ENCODE measurements around the gene FLNA.

The FLNA gene

DNA sequence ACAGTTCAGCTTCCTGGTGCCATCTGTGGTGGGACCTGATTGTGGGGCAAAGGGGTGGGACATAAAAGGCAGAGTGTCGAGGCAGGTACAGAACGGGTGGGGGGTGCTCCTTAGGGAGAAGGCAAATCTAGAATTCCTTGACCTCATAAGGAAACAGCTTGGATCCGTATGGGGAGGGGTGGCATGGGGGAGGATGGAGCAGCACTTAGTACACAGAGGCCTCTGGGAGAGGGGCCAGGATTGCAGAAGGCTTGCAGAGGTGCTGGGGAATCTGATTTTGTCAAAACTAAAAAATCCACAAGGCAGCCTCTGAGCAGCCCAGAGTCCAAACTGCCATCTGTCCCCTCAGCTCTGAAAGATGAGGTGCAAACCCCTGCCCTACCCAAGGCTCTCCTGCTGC lies 2.3 kb upstream of the FLNA start:
- no peak for DNase-seq

- DNase-seq, result no peak
These were observed 696 bp upstream of the FLNA start for GRCh38 chrX:154375156-154375504.

DNA sequence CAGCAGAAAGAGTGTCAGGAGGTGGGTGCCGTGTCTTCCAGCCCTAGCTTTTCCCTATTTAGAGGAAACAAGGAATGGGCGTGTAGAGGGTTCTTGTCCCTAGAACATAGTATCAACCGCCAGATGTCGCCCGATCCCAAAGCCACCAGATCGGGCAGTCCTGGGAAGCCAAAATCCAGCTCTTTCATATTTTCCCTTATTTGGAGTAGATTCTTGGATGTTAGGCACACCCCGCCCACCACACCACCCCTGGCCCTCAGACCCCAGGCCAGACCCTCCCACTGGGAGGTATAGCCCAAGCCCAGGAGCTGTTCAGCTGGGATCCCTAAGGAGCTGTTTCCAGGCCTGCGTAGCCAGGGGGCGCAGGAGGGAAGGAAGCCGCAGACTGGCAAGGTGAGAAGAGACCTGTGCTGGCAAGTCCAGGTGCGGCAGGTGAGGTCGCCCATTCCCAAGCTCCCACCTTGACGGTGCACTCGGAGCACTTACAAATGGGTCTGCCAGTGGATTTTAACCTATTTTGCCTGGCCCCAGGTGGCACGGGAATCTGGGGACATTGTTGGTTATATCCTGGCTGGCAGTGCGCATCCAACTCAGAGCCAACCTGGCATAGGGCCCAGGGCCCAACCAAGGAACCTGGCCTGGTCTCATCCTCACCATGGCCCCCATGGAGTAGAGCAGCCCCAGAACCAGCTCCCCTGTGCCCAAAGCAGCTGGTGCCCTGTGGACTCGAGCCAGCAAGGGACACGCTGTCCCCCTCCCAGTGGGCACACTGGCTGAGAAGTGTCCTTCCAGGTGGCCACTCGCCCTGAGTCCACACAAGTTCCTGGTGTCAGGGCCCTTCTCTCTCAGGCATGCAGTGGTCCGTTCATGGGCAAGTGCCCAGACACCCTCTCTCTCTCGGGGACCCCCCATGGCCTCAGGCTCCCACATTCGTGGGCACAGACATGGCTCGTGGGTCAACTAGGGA lies 811 bp downstream of the FLNA start:
- no peak for DNase-seq

- DNase-seq, result peak; percentile 44 to 60
These were observed 1.8 kb downstream of the FLNA start for GRCh38 chrX:154372612-154373022.

GRCh38 chrX:154371789-154372300 lies 2.6 kb downstream of the FLNA start:
- no peak for DNase-seq

DNA sequence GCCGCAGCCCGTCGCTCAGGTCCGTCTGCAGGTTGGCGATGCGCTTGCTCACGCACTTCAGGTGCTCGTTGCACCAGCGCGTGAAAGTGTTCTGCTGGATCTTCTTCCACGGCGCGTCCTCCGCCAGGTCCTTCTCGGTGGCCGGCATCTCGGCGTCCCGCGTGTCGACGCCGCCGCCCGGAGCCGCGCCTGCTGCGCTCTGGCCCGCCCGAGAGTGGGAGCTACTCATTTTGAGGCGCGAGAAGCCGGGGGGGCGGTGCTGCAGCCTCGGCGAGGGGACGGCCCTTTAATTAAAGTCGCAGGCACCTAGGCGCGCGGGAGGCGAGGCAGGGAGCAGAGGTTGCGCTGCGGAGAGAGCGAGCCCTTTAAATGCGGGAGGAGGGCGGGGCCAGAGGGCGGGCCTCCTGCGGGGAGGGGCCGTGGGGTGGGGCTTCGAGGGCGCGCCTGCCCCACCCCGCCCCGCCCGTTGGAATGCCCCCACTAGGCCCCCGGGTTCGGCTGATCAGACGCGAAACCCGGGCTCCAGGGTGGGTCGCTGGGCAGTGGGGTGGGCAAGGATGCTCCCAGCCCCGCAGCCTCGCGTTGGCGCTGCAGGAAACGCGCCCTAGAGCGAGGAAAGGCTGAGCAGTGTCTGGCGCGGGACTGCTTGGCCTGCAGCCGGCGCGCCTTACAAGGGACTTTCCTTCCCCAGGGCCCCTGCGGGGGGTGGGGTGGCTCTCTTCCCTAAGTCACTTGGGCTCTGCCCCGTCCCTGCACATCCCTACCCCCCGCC lies 3.2 kb downstream of the FLNA start:
- peak; percentile 94 to 95 for DNase-seq

DNA sequence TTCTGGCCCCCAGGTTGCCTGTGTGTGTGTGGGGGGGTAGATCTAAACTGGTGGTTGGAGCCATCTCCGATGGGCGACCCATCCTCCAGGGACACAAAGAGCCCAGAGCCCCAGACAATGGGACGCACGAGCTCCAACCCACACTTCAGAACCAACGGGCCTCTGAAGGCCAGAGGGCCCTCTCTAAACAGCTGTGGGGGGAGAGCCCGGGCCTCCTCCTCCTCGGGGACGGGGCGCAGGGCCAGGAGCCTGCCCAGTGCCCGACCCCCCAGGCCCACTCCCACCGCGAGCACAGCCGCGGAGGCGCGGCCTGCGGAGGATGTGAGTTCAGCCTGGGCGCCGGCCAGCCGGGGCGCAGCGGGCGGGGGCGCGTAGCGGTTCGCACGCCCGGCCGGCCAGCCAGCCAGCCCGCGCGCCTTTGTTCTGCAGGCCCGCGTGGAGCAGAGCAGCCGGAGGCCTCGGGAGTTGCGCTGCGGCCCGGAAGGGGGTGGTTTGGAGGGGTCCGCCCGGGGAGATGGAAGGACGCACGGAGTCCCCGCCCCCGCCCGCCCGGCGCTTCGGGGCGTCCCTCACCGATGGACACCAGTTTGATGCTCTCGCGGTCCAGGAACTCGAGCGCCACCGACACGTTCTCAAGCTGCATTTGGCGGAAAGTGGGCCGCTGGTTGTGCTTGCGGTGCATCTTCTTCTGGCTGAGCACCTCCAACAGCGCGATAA lies 4.0 kb downstream of the FLNA start:
- no peak for DNase-seq

DNA sequence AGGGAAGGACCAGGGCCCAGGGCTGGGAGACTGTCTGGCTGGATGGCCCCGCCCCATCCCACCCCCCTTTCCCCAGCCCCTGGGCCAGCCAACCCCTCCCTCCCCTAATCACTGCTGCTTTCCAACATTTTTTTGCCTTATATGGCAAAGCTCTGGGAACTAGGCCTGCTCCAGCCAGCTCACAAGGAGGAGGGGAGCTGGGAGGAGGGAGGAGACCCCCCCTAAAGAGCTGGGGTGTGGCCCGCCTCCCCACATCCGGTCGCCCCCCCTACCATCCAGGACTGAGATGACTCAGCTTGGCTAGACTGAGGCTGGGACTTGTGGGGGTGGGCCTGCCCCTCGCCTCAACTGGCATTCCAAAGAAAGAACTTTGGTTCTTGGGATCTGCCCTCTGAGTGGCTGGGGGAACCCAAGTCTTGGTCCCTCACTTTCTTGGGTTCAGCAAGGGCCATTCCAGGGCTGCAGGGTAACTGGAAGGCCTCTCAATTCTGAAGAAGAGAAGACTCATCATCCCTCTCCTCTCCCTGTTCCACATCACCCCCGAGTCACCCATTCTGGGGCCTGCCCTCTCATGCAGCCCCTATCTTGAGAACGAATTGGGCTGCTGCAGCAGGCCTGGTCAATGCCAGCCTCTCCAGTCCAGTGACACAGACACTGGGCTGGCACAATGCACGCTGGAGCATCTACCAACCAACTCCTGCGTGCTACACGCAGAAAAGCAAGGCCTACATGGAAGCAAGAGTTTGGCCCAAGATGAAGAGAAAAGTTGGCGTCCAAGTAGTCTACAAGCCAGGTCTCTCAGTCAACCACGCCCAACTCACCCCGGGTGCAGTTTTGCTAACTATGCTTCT lies 4.8 kb downstream of the FLNA start:
- DNase-seq, result peak; percentile 76 to 80

GRCh38 chrX:154368630-154369448 lies 5.6 kb downstream of the FLNA start:
- peak; percentile 94 to 98 for DNase-seq

GRCh38 chrX:154367474-154368308 lies 6.7 kb downstream of the FLNA start:
- no peak for DNase-seq

GRCh38 chrX:154366666-154367055 lies 7.8 kb downstream of the FLNA start:
- no peak for DNase-seq

DNA sequence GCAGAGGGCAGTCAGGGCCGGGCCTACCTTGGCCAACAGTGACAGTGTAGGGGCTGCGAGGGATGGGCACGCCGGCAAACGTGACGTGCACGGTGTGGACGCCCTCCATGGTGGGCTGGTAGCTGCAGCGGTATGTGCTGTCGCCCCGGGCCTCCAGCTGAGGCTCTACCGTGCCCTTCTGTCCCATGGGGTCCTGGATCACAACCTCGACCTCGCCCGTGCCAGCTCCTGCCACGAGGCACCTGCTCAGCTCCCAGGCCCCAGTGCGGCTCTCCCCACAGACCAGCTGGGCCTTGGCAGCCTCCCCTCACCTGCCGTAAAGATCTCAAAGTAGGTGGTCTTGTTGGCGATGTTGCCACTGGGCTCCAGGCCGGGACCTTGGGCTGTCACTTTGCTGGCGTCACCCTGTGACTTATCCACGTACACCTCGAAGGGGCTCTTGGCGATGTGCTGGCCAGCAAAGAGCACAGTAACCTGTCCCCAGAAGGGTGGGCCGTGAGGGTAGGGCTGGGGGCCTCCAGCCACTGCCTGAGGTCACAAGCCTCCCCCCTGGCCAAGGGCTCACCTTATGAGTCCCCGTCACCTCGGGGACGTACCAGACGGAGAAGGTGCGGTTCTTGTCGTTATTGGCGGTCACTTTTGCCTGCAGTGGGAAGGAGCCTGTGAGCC lies 8.3 kb downstream of the FLNA start:
- DNase-seq, result no peak

DNA sequence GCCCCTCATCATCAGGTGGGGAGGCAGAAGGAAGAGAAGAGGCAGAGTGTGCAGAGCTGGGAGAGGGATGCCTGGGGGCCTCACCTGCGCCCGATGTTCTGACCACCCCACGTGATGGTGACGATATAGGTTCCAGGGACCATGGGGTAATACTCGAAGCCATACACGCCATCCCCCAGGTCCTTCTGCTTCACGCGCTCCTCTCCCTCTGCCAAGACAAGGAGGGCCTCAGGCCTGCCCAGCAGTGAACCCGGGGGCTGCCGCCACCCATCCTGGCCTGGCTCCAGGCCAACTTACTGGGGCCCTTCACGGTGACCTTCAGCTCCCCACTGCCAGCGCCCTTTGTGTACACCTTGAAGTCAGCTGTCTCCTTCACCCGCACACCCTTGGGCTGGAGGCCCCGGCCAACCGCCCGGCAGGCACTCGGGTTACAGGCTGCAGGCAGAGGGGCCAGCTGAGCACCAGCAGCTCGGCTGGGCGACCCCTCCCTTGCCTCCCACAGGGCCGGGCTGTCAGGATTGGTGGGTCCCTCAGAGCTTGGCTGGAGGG lies 9.3 kb downstream of the FLNA start:
- no peak for DNase-seq

DNA sequence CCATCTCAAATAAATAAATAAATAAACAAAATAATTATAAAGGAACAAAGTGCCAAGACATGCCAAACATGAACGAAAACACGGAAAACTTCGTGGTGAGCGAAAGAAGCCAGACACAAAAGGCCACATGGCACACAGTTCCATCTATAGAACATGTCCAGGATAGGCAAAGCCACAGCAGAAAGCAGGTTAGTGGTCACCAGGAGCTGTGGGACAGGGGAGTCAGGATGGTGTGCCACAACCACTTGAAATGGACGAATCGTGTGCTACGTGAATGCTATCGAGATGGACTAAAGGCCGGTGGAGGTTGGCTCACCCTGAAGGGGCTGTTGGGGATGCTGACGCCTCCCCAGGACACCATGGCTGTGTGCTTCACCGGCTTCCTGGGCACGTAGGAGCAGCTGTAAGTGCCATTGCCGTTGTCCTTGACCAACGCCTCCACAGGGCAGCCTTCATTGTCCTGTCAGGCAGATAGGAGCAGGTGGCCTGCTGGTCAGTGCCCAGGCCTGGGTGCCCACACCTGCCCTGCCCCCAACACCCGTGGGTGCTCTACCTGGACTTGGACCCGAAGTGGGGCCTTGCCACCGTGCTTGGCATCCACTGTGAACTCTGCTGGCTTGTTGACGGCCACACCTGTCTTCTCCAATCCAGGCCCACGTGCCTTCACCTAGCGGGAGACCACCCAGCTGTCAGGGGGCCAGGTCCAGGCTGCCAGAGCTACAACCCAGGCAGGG lies 10.6 kb downstream of the FLNA start:
- no peak for DNase-seq

DNA sequence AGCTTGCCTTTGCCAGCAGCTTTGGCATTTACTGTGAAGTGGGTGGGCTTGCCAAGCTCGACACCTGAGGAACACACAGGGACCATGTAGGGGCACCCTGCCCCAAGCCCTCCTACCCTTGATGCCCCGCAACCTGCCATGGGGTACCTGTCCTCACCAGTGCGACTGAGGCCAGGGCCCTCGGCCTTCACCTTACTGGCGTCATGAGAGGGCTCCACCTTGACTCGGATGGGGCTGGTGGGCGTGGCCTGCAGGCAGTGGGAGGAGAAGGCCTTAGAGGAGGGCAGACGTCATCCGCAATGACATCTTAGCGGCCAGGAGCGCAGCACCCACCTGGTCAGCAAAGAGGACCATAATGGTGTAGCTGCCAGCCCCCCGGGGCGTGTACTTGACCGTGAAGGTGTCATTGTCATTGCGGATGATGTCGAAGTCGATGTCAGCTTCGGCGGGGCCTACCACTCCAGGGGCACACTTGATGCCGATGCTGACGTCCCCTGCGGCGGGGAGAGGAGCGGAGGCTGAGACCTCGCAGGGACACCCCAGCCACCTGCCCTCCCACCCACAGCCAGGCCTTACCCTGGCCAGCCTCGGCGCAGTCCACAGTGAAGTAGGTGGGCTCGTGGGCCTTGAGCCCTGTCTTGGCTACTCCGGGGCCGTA lies 12.2 kb downstream of the FLNA start:
- DNase-seq, result no peak

GRCh38 chrX:154360155-154360713 lies 14.2 kb downstream of the FLNA start:
- no peak for DNase-seq

- no peak for DNase-seq
These were observed 14.9 kb downstream of the FLNA start for GRCh38 chrX:154359362-154360154.

Data from CD4-positive, alpha-beta T cell treated with Interleukin-1 beta for 1 hour (primary cell).